Keratinocyte (primary cell): ENCODE results near the gene GPR146.

ENCODE experiments used
- CTCF ChIP-seq, 3 experiments: IDR thresholded peaks in 1 of 3; conservative IDR thresholded peaks in 1 of 3; optimal IDR thresholded peaks in 1 of 3; 2 replicates in 2 of 3; 3 replicates in 1 of 3; pipeline versions ENCODE3 to v1.5.1; 2011; ENCODE audit warnings: low read length in 3 of 3, mild to moderate bottlenecking in 3 of 3, moderate library complexity in 2 of 3, control low read depth in 1 of 3, inconsistent platforms in 1 of 3; ENCODE audit not compliant: insufficient read depth in 2 of 3; ENCODE audit errors: extremely low read depth in 1 of 3
- EZH2 ChIP-seq: IDR thresholded peaks from one replicate; pipeline ENCODE4 v1.6.1; 2012; ENCODE audit warnings: inconsistent platforms, mild to moderate bottlenecking, low read length, moderate library complexity

- TF ChIP-seq CTCF (optimal IDR thresholded peaks at IDR 0.05 in 1 of 3, IDR thresholded peaks at IDR 0.05 in 1 of 3, conservative IDR thresholded peaks at IDR 0.05 in 1 of 3; ENCODE audit: extremely low read depth in 1 of 3, insufficient read depth in 2 of 3, low read length in 3 of 3) (no peak), EZH2 (no peak)
Observed at GRCh38 chr7:1090686-1091643, 46.6 kb downstream of the GPR146 start.
